HEK293 (cell line): Measurements from ENCODE around the gene PRDM5.

Experiments
- CTCF ChIA-PET: fragments of 350-600 bp; formaldehyde crosslinking; extraction: SDS; loops from one replicate; lab custom pipeline; 2021; ENCODE audit warnings: antibody characterized with exemption; lab: Yijun Ruan, JAX
- POLR2A ChIA-PET: fragments of 300-600 bp; formaldehyde crosslinking; extraction: SDS; loops from one replicate; lab custom pipeline; 2020; ENCODE audit warnings: antibody characterized with exemption, inconsistent platforms; lab: Yijun Ruan, JAX
- H3K27ac ChIP-seq: fragments of 200-500 bp; sonication (Bioruptor generic); 2 replicates; pipeline ENCODE4 v1.5.1; 2014; ENCODE audit warnings: low read depth, low read length, control low read depth, inconsistent platforms; ENCODE audit errors: extremely low read depth
- H3K36me3 ChIP-seq, 2 experiments: fragments of 200-500 bp in 1 of 2; sonication (Bioruptor generic) in 1 of 2; 1 replicate in 1 of 2; 2 replicates in 1 of 2; pipeline ENCODE4 v1.5.1; 2014 to 2017; ENCODE audit warnings: inconsistent platforms in 2 of 2, low read length in 2 of 2; ENCODE audit not compliant: control insufficient read depth in 2 of 2, insufficient read depth in 1 of 2
- H3K4me1 ChIP-seq: fragments of 200-500 bp; sonication (Bioruptor generic); 2 replicates; pipeline ENCODE4 v1.5.1; 2014; ENCODE audit warnings: mild to moderate bottlenecking, low read length, inconsistent platforms; ENCODE audit not compliant: control insufficient read depth, insufficient read depth
- H3K4me3 ChIP-seq: 2 replicates; pipeline ENCODE4 v1.5.1; 2011; ENCODE audit warnings: low read depth, mild to moderate bottlenecking, control low read depth, low read length, moderate library complexity
- H3K9me3 ChIP-seq: fragments of 200-500 bp; sonication (Bioruptor generic); 2 replicates; pipeline ENCODE4 v1.5.1; 2014; ENCODE audit warnings: low read depth, low read length, inconsistent platforms; ENCODE audit not compliant: control insufficient read depth, insufficient read depth
- KLF10 ChIP-seq: fragments of 450-650 bp; IDR thresholded peaks from 2 replicates; pipeline ENCODE4 v1.5.1; 2018; ENCODE audit warnings: missing biosample characterization, mild to moderate bottlenecking, missing genetic modification characterization
- KLF8 ChIP-seq: fragments of 450-650 bp; formaldehyde crosslinking; IDR thresholded peaks from 2 replicates; pipeline ENCODE4 v1.5.1; 2016; ENCODE audit warnings: missing biosample characterization, missing genetic modification characterization
- KLF9 ChIP-seq: fragments of 450-650 bp; formaldehyde crosslinking; IDR thresholded peaks from 2 replicates; pipeline ENCODE4 v1.5.1; 2016; ENCODE audit warnings: missing biosample characterization, missing genetic modification characterization, low read depth
- PRDM4 ChIP-seq: fragments of 450-650 bp; formaldehyde crosslinking; IDR thresholded peaks from 2 replicates; pipeline ENCODE4 v1.5.1; 2017; ENCODE audit warnings: missing biosample characterization, missing genetic modification characterization
- PRDM6 ChIP-seq: fragments of 450-650 bp; formaldehyde crosslinking; IDR thresholded peaks from 2 replicates; pipeline ENCODE4 v1.5.1; 2017; ENCODE audit warnings: missing biosample characterization, missing genetic modification characterization
- ZBTB1 ChIP-seq: fragments of 450-650 bp; formaldehyde crosslinking; IDR thresholded peaks from 2 replicates; pipeline ENCODE4 v1.5.1; 2016; ENCODE audit warnings: missing biosample characterization, missing genetic modification characterization
- ZNF157 ChIP-seq: fragments of 450-650 bp; formaldehyde crosslinking; IDR thresholded peaks from 2 replicates; pipeline ENCODE4 v1.5.1; 2016; ENCODE audit warnings: missing biosample characterization, missing genetic modification characterization
- ZNF18 ChIP-seq: fragments of 450-650 bp; formaldehyde crosslinking; IDR thresholded peaks from 2 replicates; pipeline ENCODE4 v1.5.1; 2016; ENCODE audit warnings: missing biosample characterization, missing genetic modification characterization
- ZNF223 ChIP-seq: fragments of 450-650 bp; formaldehyde crosslinking; IDR thresholded peaks from 2 replicates; pipeline ENCODE4 v1.5.1; 2016; ENCODE audit warnings: missing biosample characterization, missing genetic modification characterization
- ZNF26 ChIP-seq: fragments of 450-650 bp; formaldehyde crosslinking; IDR thresholded peaks from 2 replicates; pipeline ENCODE4 v1.5.1; 2016; ENCODE audit warnings: missing biosample characterization, missing genetic modification characterization
- ZNF335 ChIP-seq: fragments of 450-650 bp; formaldehyde crosslinking; conservative IDR thresholded peaks from 2 replicates; pipeline ENCODE4 v1.5.1; 2016; ENCODE audit warnings: missing biosample characterization, missing genetic modification characterization
- ZNF354C ChIP-seq: fragments of 450-650 bp; formaldehyde crosslinking; IDR thresholded peaks from 2 replicates; pipeline ENCODE4 v1.5.1; 2016; ENCODE audit warnings: missing biosample characterization, missing genetic modification characterization, low read depth, borderline replicate concordance
- ZNF398 ChIP-seq: fragments of 450-650 bp; formaldehyde crosslinking; IDR thresholded peaks from 2 replicates; pipeline ENCODE4 v1.5.1; 2017; ENCODE audit warnings: missing biosample characterization, missing genetic modification characterization
- ZNF426 ChIP-seq: fragments of 450-650 bp; formaldehyde crosslinking; IDR thresholded peaks from 2 replicates; pipeline ENCODE4 v1.5.1; 2017; ENCODE audit warnings: missing biosample characterization, missing genetic modification characterization, mild to moderate bottlenecking, inconsistent platforms, moderate library complexity
- ZNF623 ChIP-seq: fragments of 450-650 bp; formaldehyde crosslinking; IDR thresholded peaks from 2 replicates; pipeline ENCODE4 v1.5.1; 2016; ENCODE audit warnings: missing biosample characterization, missing genetic modification characterization
- ZNF658 ChIP-seq: fragments of 450-650 bp; formaldehyde crosslinking; IDR thresholded peaks from 2 replicates; pipeline ENCODE4; 2016; ENCODE audit warnings: missing biosample characterization, missing genetic modification characterization
- ZNF792 ChIP-seq: fragments of 450-650 bp; formaldehyde crosslinking; IDR thresholded peaks from 2 replicates; pipeline ENCODE4 v1.5.1; 2016; ENCODE audit warnings: missing biosample characterization, missing genetic modification characterization
- ZSCAN5A ChIP-seq: fragments of 450-650 bp; formaldehyde crosslinking; IDR thresholded peaks from 2 replicates; pipeline ENCODE4 v1.5.1; 2016; ENCODE audit warnings: missing biosample characterization, missing genetic modification characterization

PRDM5 gene

GRCh38 chr4:120733968-120734367 lies 188.6 kb downstream of the PRDM5 start:
- no peak overlapping the region for H3K4me3 ChIP-seq
- POLR2A ChIA-PET = no interaction called here
- CTCF ChIA-PET = interaction anchor here (0.5 kb wide), 1 partner anchor 1718 kb away, joined by 4 read pairs; no protein-coding TSS in a partner anchor
- no peak overlapping the region for H3K27ac ChIP-seq
- no peaks in the 10 kb centered on the region for H3K36me3 ChIP-seq
- TF ChIP-seq ZNF623 (tag by site-specific recombination) = no peak
- TF ChIP-seq PRDM4 (tag by site-specific recombination) = no peak
- no peak for TF ChIP-seq ZNF658 (tag by site-specific recombination)
- no peak for TF ChIP-seq ZNF26
- no peak for TF ChIP-seq ZNF157 (tag by site-specific recombination)
- no peak for TF ChIP-seq KLF9 (tag by site-specific recombination)
- no peak for TF ChIP-seq KLF10 (tag by site-specific recombination)
- no peaks in the 10 kb centered on the region for H3K4me1 ChIP-seq
- H3K9me3 ChIP-seq = no peaks in the 10 kb centered on the region

GRCh38 chr4:120733054-120733453 lies 189.5 kb downstream of the PRDM5 start:
- Histone ChIP-seq H3K36me3 (no peaks in the 10 kb centered on the region), H3K4me1 (no peaks in the 10 kb centered on the region), H3K27ac (no peak overlapping the region), H3K4me3 (no peak overlapping the region), H3K9me3 (no peaks in the 10 kb centered on the region)
- CTCF ChIA-PET = interaction anchor here (0.5 kb wide), 1 partner anchor 1392 kb away, joined by 5 read pairs; no protein-coding TSS in a partner anchor
- POLR2A ChIA-PET = no interaction called here
- TF ChIP-seq ZSCAN5A (tag by site-specific recombination) = no peak
- no peak for TF ChIP-seq ZNF223
- no peak for TF ChIP-seq ZNF398 (tag by site-specific recombination)

- no peaks in the 10 kb centered on the region for H3K4me1 ChIP-seq
- no peaks in the 10 kb centered on the region for H3K36me3 ChIP-seq
- CTCF ChIA-PET = no interaction called here
- no peak overlapping the region for H3K4me3 ChIP-seq
- no peak overlapping the region for H3K27ac ChIP-seq
- H3K9me3 ChIP-seq = no peaks in the 10 kb centered on the region
- POLR2A ChIA-PET = no interaction called here
- TF ChIP-seq KLF8 (tag by site-specific recombination) = no peak
- TF ChIP-seq ZBTB1 (tag by site-specific recombination) = no peak
- TF ChIP-seq PRDM6 (tag by site-specific recombination) = no peak
- TF ChIP-seq ZNF354C = no peak
- no peak for TF ChIP-seq ZNF335 (tag by site-specific recombination)
- TF ChIP-seq PRDM4 (tag by site-specific recombination) = no peak
- no peak for TF ChIP-seq ZNF792 (tag by site-specific recombination)
- no peak for TF ChIP-seq ZNF18
- TF ChIP-seq ZNF426 (tag by site-specific recombination) = no peak
Measured at GRCh38 chr4:120731561-120731960, 191.0 kb downstream of the PRDM5 start.
